Lower leg skin (tissue), 3 donors: ENCODE measurements around the gene GPATCH2.

Source experiments
- CTCF ChIP-seq, 3 donors: fragments of 450-650 bp; IDR thresholded peaks; one replicate each; pipeline ENCODE4 v1.5.1; 2016; ENCODE audit warnings: antibody characterized with exemption in 3 of 3, mild to moderate bottlenecking in 3 of 3, moderate library complexity in 2 of 3
- POLR2A ChIP-seq, 2 donors: fragments of 450-650 bp; IDR thresholded peaks; one replicate each; pipeline ENCODE4 v1.6.1; 2016 to 2017; ENCODE audit warnings: antibody characterized with exemption in 2 of 2, mild to moderate bottlenecking in 1 of 2, moderate library complexity in 1 of 2

- TF ChIP-seq CTCF (IDR thresholded peaks at IDR 0.05) (no peak), POLR2A (IDR thresholded peaks at IDR 0.05) (no peak)
Measured at GRCh38 chr1:217431395-217431794, 199.5 kb downstream of the GPATCH2 start.
